GM12878 (cell line): ENCODE data around the gene SNRNP35. TPM values are rescaled to one million over a fixed set of nuclear protein-coding genes. Genes with fewer than 3 reads are reported as not detected.

Source experiments
- ATAC-seq: fragments of 200-7000 bp; cut with Tn5 transposase; 3 replicates; pipeline ENCODE4 v1.9.1; 2020; ENCODE audit warnings: mild to moderate bottlenecking, moderate library complexity
- BruUV-seq: library from RNA; stranded (reverse); fragments of 400-500 nt; replicated peaks from 2 replicates; lab custom pipeline; 2021; lab: Mats Ljungman, UMichigan
- CTCF ChIA-PET: fragments of 300-600 bp; sonication (Branson Sonifier 250); formaldehyde crosslinking; extraction: SDS; loops from one replicate; lab custom pipeline; 2021; ENCODE audit warnings: inconsistent platforms; lab: Yijun Ruan, JAX
- POLR2A ChIA-PET: fragments of 350-600 bp; formaldehyde crosslinking; extraction: SDS; loops from one replicate; lab custom pipeline; 2021; ENCODE audit warnings: inconsistent platforms; lab: Charles Lee
- RAD21 ChIA-PET: fragments of 300-600 bp; sonication (Branson Sonifier 250); formaldehyde crosslinking; loops from one replicate; lab custom pipeline; 2023; ENCODE audit warnings: antibody characterized with exemption; ENCODE audit not compliant: unreplicated experiment; lab: Charles Lee
- SMC1A ChIA-PET: fragments of 300-600 bp; sonication (Branson Sonifier 250); formaldehyde crosslinking; loops from one replicate; lab custom pipeline; 2023; ENCODE audit not compliant: unreplicated experiment, uncharacterized antibody; lab: Charles Lee
- DNase-seq: peaks from one replicate; pipeline ENCODE4 v3.0.0-alpha.2; 2011; ENCODE audit warnings: low read depth, low spot score
- FAIRE-seq: peaks from 3 replicates; lab custom pipeline; 2011; peaks lifted over from hg19 to GRCh38; lab: Jason Lieb, UNC
- H2AFZ ChIP-seq: 2 replicates; pipeline ENCODE4 v1.6.0; 2011; ENCODE audit warnings: low read depth, low read length, control low read depth; ENCODE audit not compliant: control insufficient read depth
- H3K27ac ChIP-seq: 2 replicates; pipeline ENCODE4 v1.5.1; 2011; ENCODE audit warnings: control low read depth; ENCODE audit not compliant: control insufficient read depth, insufficient read depth
- H3K27me3 ChIP-seq, 2 experiments: replicated peaks in 1 of 2; 2 replicates each; pipeline versions ENCODE4 v1.6.0 to v1.6.1; 2011; ENCODE audit warnings: low read length in 1 of 2; ENCODE audit not compliant: control insufficient read depth in 2 of 2, insufficient read depth in 2 of 2
- H3K36me3 ChIP-seq, 2 experiments: 2 replicates each; pipeline ENCODE4 v1.5.1; 2011; ENCODE audit warnings: low read length in 1 of 2; ENCODE audit not compliant: control insufficient read depth in 2 of 2, insufficient read depth in 2 of 2
- H3K4me1 ChIP-seq: 2 replicates; pipeline ENCODE4 v1.6.1; 2011; ENCODE audit warnings: mild to moderate bottlenecking, low read length, moderate library complexity, mixed read lengths; ENCODE audit not compliant: control insufficient read depth, insufficient read depth
- H3K4me2 ChIP-seq: 2 replicates; pipeline ENCODE4 v1.6.0; 2011; ENCODE audit warnings: control low read depth; ENCODE audit not compliant: control insufficient read depth, insufficient read depth
- H3K4me3 ChIP-seq: fragments of 200-600 bp; sonication (generic); 2 replicates; pipeline ENCODE4 v1.5.1; 2016
- H3K79me2 ChIP-seq: 2 replicates; pipeline ENCODE4 v1.6.0; 2011; ENCODE audit warnings: low read length; ENCODE audit not compliant: control insufficient read depth, insufficient read depth
- H3K9ac ChIP-seq: 2 replicates; pipeline ENCODE4 v1.8.0; 2011; ENCODE audit warnings: low read length, control low read depth, mixed read lengths; ENCODE audit not compliant: control insufficient read depth, insufficient read depth
- H3K9me3 ChIP-seq: replicated peaks from 3 replicates; pipeline ENCODE4 v1.5.1; 2011; ENCODE audit warnings: mild to moderate bottlenecking, low read length; ENCODE audit not compliant: control insufficient read depth, insufficient read depth
- H4K20me1 ChIP-seq: 2 replicates; pipeline ENCODE4 v1.6.0; 2011; ENCODE audit not compliant: control insufficient read depth, insufficient read depth
- ASH2L ChIP-seq: fragments of 300-600, 200-600 bp; sonication (generic); IDR thresholded peaks from 2 replicates; pipeline ENCODE4 v1.6.1; 2017; ENCODE audit warnings: low read depth, mild to moderate bottlenecking, borderline replicate concordance
- ATF2 ChIP-seq: IDR thresholded peaks from 2 replicates; pipeline ENCODE4 v1.6.1; 2012; ENCODE audit warnings: low read length, inconsistent platforms
- CBX5 ChIP-seq: sonication (generic); IDR thresholded peaks from 2 replicates; pipeline ENCODE4 v1.6.1; 2016; ENCODE audit warnings: low read depth, moderate library complexity, mild to moderate bottlenecking, inconsistent platforms
- CHD1 ChIP-seq: IDR thresholded peaks from 2 replicates; pipeline ENCODE4 v1.6.1; 2012; ENCODE audit warnings: low read depth, low read length, improper control_type of control experiment
- CHD2 ChIP-seq: IDR thresholded peaks from 2 replicates; pipeline ENCODE4 v1.6.1; 2011; ENCODE audit warnings: low read depth, low read length, improper control_type of control experiment, borderline replicate concordance
- CHD4 ChIP-seq: fragments of 200-600 bp; sonication (generic); IDR thresholded peaks from 2 replicates; pipeline ENCODE4 v1.6.1; 2016; ENCODE audit warnings: mild to moderate bottlenecking
- CUX1 ChIP-seq: IDR thresholded peaks from 2 replicates; pipeline ENCODE4 v1.6.1; 2012; ENCODE audit warnings: improper control_type of control experiment, low read depth, low read length; ENCODE audit not compliant: insufficient replicate concordance
- EP300 ChIP-seq, 2 experiments: fragments of 150-350 bp in 1 of 2; IDR thresholded peaks; 2 replicates each; pipeline ENCODE4 v1.6.1; 2011 to 2012; ENCODE audit warnings: low read depth in 2 of 2, low read length in 2 of 2, borderline replicate concordance in 1 of 2, improper control_type of control experiment in 1 of 2, inconsistent platforms in 1 of 2; ENCODE audit not compliant: control insufficient read depth in 1 of 2
- JUND ChIP-seq: IDR thresholded peaks from 2 replicates; pipeline ENCODE4 v1.6.1; 2012; ENCODE audit warnings: low read depth, mild to moderate bottlenecking, low read length, improper control_type of control experiment, moderate library complexity
- KAT2A ChIP-seq: conservative IDR thresholded peaks from 2 replicates; pipeline ENCODE4 v1.6.1; 2011; ENCODE audit warnings: low read depth, low read length; ENCODE audit not compliant: control insufficient read depth
- RAD21 ChIP-seq: IDR thresholded peaks from 2 replicates; pipeline ENCODE4 v1.6.1; 2011; ENCODE audit warnings: mild to moderate bottlenecking, low read depth, low read length, moderate library complexity; ENCODE audit not compliant: insufficient read depth
- SKIL ChIP-seq: fragments of 450-650 bp; IDR thresholded peaks from 2 replicates; pipeline ENCODE4 v1.6.1; 2017; ENCODE audit warnings: mild to moderate bottlenecking, low read depth, inconsistent platforms; ENCODE audit not compliant: poor library complexity, severe bottlenecking
- ZNF274 ChIP-seq: IDR thresholded peaks from one replicate; pipeline ENCODE4 v1.8.0; 2011; ENCODE audit not compliant: insufficient read length, insufficient read depth
- WGBS: methylation state at CpG from one replicate; pipeline ENCODE4 v1.1.6; 2016; ENCODE audit warnings: low lambda C conversion rate; ENCODE audit not compliant: insufficient replicate concordance, insufficient coverage; ENCODE audit errors: missing lambda C conversion rate; 5-methylcytosine and 5-hydroxymethylcytosine counted together
- in situ Hi-C: fragments of 300-500 bp; cut with MboI; formaldehyde crosslinking; loops from 9 replicates; pipeline ENCODE4 v1.14.3; 2018; ENCODE audit warnings: mixed read lengths
- intact Hi-C: fragments of 100-400 bp; cut with micrococcal nuclease; formaldehyde crosslinking; loops from one replicate; pipeline ENCODE4 v1.14.2; 2022; ENCODE audit not compliant: unreplicated experiment
- polyA plus RNA-seq, 11 experiments: library from polyadenylated mRNA; depleted of rRNA in 4 of 11; unstranded in 6 of 11; stranded (reverse) in 5 of 11; fragments of >200 nt; fragmentation: Nextera tagmentation in 4 of 11; fragmentation: Illumina TruSeq in 1 of 11; extraction: Ambion mirVana in 4 of 11; extraction: Trizol in 1 of 11; gene quantifications; 1 replicate in 1 of 11; 2 replicates in 10 of 11; pipeline versions ENCODE4 v1.2.1 to v1.2.3, GENCODE V29; 2011 to 2016; ENCODE audit warnings: inconsistent platforms in 2 of 11, missing spikeins in 2 of 11, low read depth in 1 of 11
- total RNA-seq, 4 experiments: library from RNA; depleted of rRNA in 3 of 4; stranded (reverse); fragments of >200 nt in 3 of 4; fragmentation: Illumina TruSeq in 1 of 4; extraction: Trizol in 1 of 4; gene quantifications; 2 replicates each; pipeline versions ENCODE4 v1.2.1 to v1.2.3, GENCODE V29; 2013 to 2021

Gene SNRNP35
- total and polyA plus RNA-seq, 10 of the 15 experiments (the other 5 are each of a cell fraction or from before 2014, with no cell fraction given), result 21.6 to 49.6 (median 29.0) TPM

GRCh38 chr12:123441523-123442164 lies 16.3 kb upstream of the SNRNP35 start:
- peak overlapping the region; percentile 73 for H3K4me2 ChIP-seq
- H3K4me1 ChIP-seq, result peaks cover 33% of the 10 kb centered on the region
- WGBS, result 46% methylated on average over 13 of the region's 13 CpGs
- H3K27ac ChIP-seq, result peak overlapping the region; percentile 81
- H3K79me2 ChIP-seq, result peaks cover 6% of the 10 kb centered on the region
- H3K9me3 ChIP-seq, result no peaks in the 10 kb centered on the region
- H4K20me1 ChIP-seq, result no peaks in the 10 kb centered on the region
- DNase-seq, result peak; percentile 73
- H3K9ac ChIP-seq, result peak overlapping the region; percentile 15
- no peaks in the 10 kb centered on the region for H3K27me3 ChIP-seq
- RAD21 ChIA-PET, result interaction anchor here (0.9 to 2.3 kb wide), 8 partner anchors 9 to 57 kb away, joined by 3 to 15 read pairs (median 4); partner anchors contain the start of gene KMT5A
- TSS peak; percentile 88 for BruUV-seq
- intact Hi-C loops, result no loop called here
- POLR2A ChIA-PET, result interaction anchor here (0.6 to 3.0 kb wide), 8 partner anchors 7 to 76 kb away, joined by 3 to 15 read pairs (median 6); partner anchors contain the start of gene SNRNP35
- in situ Hi-C loops, result loop anchor here (25.0 kb wide), 1 partner anchor 1471 kb away; the partner anchor contains the start of gene UBC
- ATAC-seq, result peak; percentile 75
- no peaks in the 10 kb centered on the region for H3K36me3 ChIP-seq
- FAIRE-seq, result peak; percentile 85
- peak overlapping the region; percentile 67 for H3K4me3 ChIP-seq
- CTCF ChIA-PET, result interaction anchor here (0.7 to 1.1 kb wide), 3 partner anchors 25 to 146 kb away, joined by 3 to 4 read pairs (median 3); no protein-coding TSS in a partner anchor
- SMC1A ChIA-PET, result interaction anchor here (0.9 to 2.0 kb wide), 8 partner anchors 9 to 76 kb away, joined by 3 to 17 read pairs (median 4); partner anchors contain the start of genes SBNO1 and SNRNP35
- H2AFZ ChIP-seq, result peak overlapping the region; percentile 71
- TF ChIP-seq SKIL (no peak), KAT2A (no peak), EP300 (IDR thresholded peaks at IDR 0.05; ENCODE audit: borderline replicate concordance in 1 of 2, control insufficient read depth in 1 of 2, low read depth in 2 of 2, low read length in 2 of 2) (peak; percentile 53 to 54; a peak in 2 of 4 replicates), CHD1 (no peak), ASH2L (peak; percentile 97; the same call in 1 of the 2 replicates), RAD21 (no peak), ATF2 (no peak), CHD4 (no peak), CBX5 (no peak), ZNF274 (no peak), CHD2 (peak; percentile 58; the same call in 1 of the 2 replicates), JUND (no peak), CUX1 (no peak)
